Ishikawa (cell line): ENCODE results near the gene ARHGAP40.

Source experiments
- CREB1 ChIP-seq: IDR thresholded peaks from 2 replicates; pipeline ENCODE4 v1.6.1; 2012; ENCODE audit warnings: low read depth
- NFIC ChIP-seq: IDR thresholded peaks from 2 replicates; pipeline ENCODE4 v1.6.1; 2012
- RAD21 ChIP-seq: IDR thresholded peaks from 2 replicates; pipeline ENCODE4 v1.6.1; 2012; ENCODE audit warnings: low read depth
- TAF1 ChIP-seq: IDR thresholded peaks from 2 replicates; pipeline ENCODE4 v1.6.1; 2012; ENCODE audit warnings: low read depth, mild to moderate bottlenecking
- TCF12 ChIP-seq: IDR thresholded peaks from 2 replicates; pipeline ENCODE4 v1.6.1; 2012; ENCODE audit warnings: low read depth
- TEAD4 ChIP-seq: IDR thresholded peaks from 2 replicates; pipeline ENCODE4 v1.6.1; 2012
- YY1 ChIP-seq: IDR thresholded peaks from 2 replicates; pipeline ENCODE4 v1.6.1; 2012; ENCODE audit warnings: low read depth
- ZBTB7A ChIP-seq: IDR thresholded peaks from 2 replicates; pipeline ENCODE4 v1.6.1; 2012; ENCODE audit warnings: low read depth
- TF ChIP-seq, protein P1 (sequence below): IDR thresholded peaks from 2 replicates; pipeline ENCODE4 v1.6.1; 2012; ENCODE audit warnings: low read depth, mild to moderate bottlenecking
- TF ChIP-seq, protein P2 (sequence below): IDR thresholded peaks from 2 replicates; pipeline ENCODE4 v1.6.1; 2012
- TF ChIP-seq, protein P3 (sequence below): IDR thresholded peaks from 2 replicates; pipeline ENCODE4 v1.6.1; 2012

DNA sequence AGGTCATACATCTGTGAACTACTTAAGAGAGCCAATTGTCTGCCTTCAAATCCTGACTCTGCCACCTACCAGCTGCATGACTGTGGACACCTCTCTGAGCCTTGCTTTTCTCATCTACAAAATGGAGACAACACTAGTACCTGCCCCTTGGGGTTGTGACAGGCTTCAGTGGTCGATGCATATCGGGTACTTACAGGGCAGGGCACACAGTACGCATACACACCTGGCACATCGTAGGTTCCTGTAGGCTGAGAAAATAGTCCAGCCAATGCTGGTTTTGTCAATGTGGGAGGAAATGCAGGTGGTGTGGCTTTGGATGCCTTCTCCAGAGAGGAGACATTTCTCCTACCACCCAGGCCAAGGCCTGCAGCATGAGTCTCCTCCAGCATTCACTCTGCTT lies 18.3 kb upstream of the ARHGAP40 start:
- TF ChIP-seq TCF12 (no peak), NFIC (no peak), YY1 (no peak), CREB1 (no peak), ZBTB7A (no peak), TAF1 (no peak), RAD21 (no peak), TEAD4 (no peak)
- TF ChIP-seq, protein P1, sequence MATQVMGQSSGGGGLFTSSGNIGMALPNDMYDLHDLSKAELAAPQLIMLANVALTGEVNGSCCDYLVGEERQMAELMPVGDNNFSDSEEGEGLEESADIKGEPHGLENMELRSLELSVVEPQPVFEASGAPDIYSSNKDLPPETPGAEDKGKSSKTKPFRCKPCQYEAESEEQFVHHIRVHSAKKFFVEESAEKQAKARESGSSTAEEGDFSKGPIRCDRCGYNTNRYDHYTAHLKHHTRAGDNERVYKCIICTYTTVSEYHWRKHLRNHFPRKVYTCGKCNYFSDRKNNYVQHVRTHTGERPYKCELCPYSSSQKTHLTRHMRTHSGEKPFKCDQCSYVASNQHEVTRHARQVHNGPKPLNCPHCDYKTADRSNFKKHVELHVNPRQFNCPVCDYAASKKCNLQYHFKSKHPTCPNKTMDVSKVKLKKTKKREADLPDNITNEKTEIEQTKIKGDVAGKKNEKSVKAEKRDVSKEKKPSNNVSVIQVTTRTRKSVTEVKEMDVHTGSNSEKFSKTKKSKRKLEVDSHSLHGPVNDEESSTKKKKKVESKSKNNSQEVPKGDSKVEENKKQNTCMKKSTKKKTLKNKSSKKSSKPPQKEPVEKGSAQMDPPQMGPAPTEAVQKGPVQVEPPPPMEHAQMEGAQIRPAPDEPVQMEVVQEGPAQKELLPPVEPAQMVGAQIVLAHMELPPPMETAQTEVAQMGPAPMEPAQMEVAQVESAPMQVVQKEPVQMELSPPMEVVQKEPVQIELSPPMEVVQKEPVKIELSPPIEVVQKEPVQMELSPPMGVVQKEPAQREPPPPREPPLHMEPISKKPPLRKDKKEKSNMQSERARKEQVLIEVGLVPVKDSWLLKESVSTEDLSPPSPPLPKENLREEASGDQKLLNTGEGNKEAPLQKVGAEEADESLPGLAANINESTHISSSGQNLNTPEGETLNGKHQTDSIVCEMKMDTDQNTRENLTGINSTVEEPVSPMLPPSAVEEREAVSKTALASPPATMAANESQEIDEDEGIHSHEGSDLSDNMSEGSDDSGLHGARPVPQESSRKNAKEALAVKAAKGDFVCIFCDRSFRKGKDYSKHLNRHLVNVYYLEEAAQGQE = no peak
- TF ChIP-seq, protein P2, sequence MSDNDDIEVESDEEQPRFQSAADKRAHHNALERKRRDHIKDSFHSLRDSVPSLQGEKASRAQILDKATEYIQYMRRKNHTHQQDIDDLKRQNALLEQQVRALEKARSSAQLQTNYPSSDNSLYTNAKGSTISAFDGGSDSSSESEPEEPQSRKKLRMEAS = no peak
- TF ChIP-seq, protein P3, sequence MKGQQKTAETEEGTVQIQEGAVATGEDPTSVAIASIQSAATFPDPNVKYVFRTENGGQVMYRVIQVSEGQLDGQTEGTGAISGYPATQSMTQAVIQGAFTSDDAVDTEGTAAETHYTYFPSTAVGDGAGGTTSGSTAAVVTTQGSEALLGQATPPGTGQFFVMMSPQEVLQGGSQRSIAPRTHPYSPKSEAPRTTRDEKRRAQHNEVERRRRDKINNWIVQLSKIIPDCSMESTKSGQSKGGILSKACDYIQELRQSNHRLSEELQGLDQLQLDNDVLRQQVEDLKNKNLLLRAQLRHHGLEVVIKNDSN = no peak
